HG02759 (cell line): ENCODE measurements around the gene ERAS.

Source experiments
- ATAC-seq: cut with Tn5 transposase; IDR thresholded peaks from one replicate; pipeline ENCODE4 v1.9.1; 2021; ENCODE audit warnings: mild to moderate bottlenecking, moderate library complexity; ENCODE audit not compliant: unreplicated experiment

ERAS gene

GRCh38 chrX:48826135-48826875 is at the start of gene ERAS:
Gene ERAS (plus strand): TSS chrX:48826513. CDS start chrX:48829124, 2,611 bp downstream.
- no peak for ATAC-seq

- ATAC-seq: no peak
Measured at GRCh38 chrX:48776818-48777439, 49.4 kb upstream of the ERAS start.

GRCh38 chrX:48779399-48779798 is 46.9 kb upstream of the ERAS start:
- ATAC-seq: no peak

- ATAC-seq: no peak
Measured at GRCh38 chrX:48781705-48782104, 44.6 kb upstream of the ERAS start.

- ATAC-seq: no peak
Measured at GRCh38 chrX:48782216-48782615, 44.1 kb upstream of the ERAS start.

- ATAC-seq: no peak
Measured at GRCh38 chrX:48782795-48783194, 43.5 kb upstream of the ERAS start.

GRCh38 chrX:48784726-48785125 is 41.6 kb upstream of the ERAS start:
- no peak for ATAC-seq

GRCh38 chrX:48785186-48785539 is 41.1 kb upstream of the ERAS start:
- ATAC-seq: no peak

GRCh38 chrX:48785540-48786214 is 40.6 kb upstream of the ERAS start:
- no peak for ATAC-seq

GRCh38 chrX:48786341-48786800 is 39.9 kb upstream of the ERAS start, which contains the start of gene GATA1:
Gene GATA1 (plus strand): TSS chrX:48786590. CDS start chrX:48791110, 4,520 bp downstream.
- no peak for ATAC-seq

- ATAC-seq: no peak
Measured at GRCh38 chrX:48786825-48787504, 39.3 kb upstream of the ERAS start.

GRCh38 chrX:48787505-48788443 is 38.5 kb upstream of the ERAS start:
- ATAC-seq: no peak

- ATAC-seq: no peak
Measured at GRCh38 chrX:48789366-48790220, 36.7 kb upstream of the ERAS start.

GRCh38 chrX:48790477-48790876 is 35.8 kb upstream of the ERAS start:
- ATAC-seq: no peak

- ATAC-seq: no peak
Measured at GRCh38 chrX:48791063-48791820, 35.1 kb upstream of the ERAS start.

- no peak for ATAC-seq
Measured at GRCh38 chrX:48792219-48792618, 34.1 kb upstream of the ERAS start.

- ATAC-seq: no peak
Measured at GRCh38 chrX:48793935-48794334, 32.4 kb upstream of the ERAS start.

GRCh38 chrX:48794340-48794910 is 31.9 kb upstream of the ERAS start:
- no peak for ATAC-seq
